PC-3 (cell line): Measurements from ENCODE around the gene GATD1.

ENCODE experiments used
- EZH2 ChIP-seq: fragments of 300-600 bp; sonication (generic); IDR thresholded peaks from one replicate; pipeline ENCODE4 v1.6.1; 2017; ENCODE audit warnings: antibody characterized with exemption, mild to moderate bottlenecking, low read length; ENCODE audit not compliant: unreplicated experiment
- EZH2phosphoT487 ChIP-seq: fragments of 300-600 bp; sonication (generic); IDR thresholded peaks from 2 replicates; pipeline ENCODE4 v1.6.1; 2018; ENCODE audit warnings: mild to moderate bottlenecking, antibody characterized with exemption, low read length, borderline replicate concordance
- TF ChIP-seq, protein P1 (sequence below): fragments of 300-600 bp; sonication (generic); conservative IDR thresholded peaks from 2 replicates; pipeline ENCODE4 v1.5.1; 2017; ENCODE audit warnings: antibody characterized with exemption, low read depth, mild to moderate bottlenecking, low read length

DNA sequence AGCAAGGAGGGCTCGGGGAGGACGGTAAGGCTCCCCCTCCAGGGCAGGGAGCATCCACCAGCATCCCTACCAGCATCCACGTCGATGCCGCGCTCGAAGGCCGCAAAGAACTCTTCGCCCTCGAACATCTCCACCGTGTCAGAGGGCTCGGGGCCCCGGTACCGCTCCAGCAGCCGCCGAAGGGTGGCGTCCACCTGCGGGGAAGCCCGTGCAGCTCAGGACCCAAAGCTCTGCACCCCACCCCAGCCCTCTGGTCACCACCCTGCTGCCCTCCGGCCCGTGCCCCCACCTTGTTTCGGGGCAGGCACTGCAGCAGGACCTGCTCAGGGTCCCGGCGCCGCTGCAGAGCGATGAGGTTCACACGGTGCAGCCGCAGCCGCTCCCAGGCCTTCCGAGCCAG, 23.2 kb upstream of the GATD1 start:
- TF ChIP-seq, protein P1, sequence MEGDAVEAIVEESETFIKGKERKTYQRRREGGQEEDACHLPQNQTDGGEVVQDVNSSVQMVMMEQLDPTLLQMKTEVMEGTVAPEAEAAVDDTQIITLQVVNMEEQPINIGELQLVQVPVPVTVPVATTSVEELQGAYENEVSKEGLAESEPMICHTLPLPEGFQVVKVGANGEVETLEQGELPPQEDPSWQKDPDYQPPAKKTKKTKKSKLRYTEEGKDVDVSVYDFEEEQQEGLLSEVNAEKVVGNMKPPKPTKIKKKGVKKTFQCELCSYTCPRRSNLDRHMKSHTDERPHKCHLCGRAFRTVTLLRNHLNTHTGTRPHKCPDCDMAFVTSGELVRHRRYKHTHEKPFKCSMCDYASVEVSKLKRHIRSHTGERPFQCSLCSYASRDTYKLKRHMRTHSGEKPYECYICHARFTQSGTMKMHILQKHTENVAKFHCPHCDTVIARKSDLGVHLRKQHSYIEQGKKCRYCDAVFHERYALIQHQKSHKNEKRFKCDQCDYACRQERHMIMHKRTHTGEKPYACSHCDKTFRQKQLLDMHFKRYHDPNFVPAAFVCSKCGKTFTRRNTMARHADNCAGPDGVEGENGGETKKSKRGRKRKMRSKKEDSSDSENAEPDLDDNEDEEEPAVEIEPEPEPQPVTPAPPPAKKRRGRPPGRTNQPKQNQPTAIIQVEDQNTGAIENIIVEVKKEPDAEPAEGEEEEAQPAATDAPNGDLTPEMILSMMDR: no peak
- TF ChIP-seq EZH2: no peak
- no peak for TF ChIP-seq EZH2phosphoT487
